IgD-negative memory B cell (primary cell): Measurements from ENCODE around the gene OSBPL1A. TPM values are rescaled to one million over a fixed set of nuclear protein-coding genes. Genes with fewer than 3 reads are reported as not detected.

ENCODE experiments used
- H3K27ac Mint-ChIP-seq, 3 donors: one replicate each; pipeline ENCODE4 v1.8.0; 2020 to 2022; ENCODE audit warnings: mild to moderate bottlenecking in 3 of 3, mixed read lengths in 3 of 3, moderate library complexity in 1 of 3
- H3K27me3 Mint-ChIP-seq: one replicate; pipeline ENCODE4 v1.8.0; 2021; ENCODE audit warnings: mixed read lengths
- H3K36me3 Mint-ChIP-seq: one replicate; pipeline ENCODE4 v1.8.0; 2020; ENCODE audit warnings: mild to moderate bottlenecking, mixed read lengths
- H3K4me1 Mint-ChIP-seq, 3 donors: one replicate each; pipeline ENCODE4 v1.8.0; 2020 to 2022; ENCODE audit warnings: mixed read lengths in 3 of 3, mild to moderate bottlenecking in 1 of 3
- H3K4me3 Mint-ChIP-seq, 4 donors: one replicate each; pipeline ENCODE4 v1.8.0; 2020 to 2022; ENCODE audit warnings: mild to moderate bottlenecking in 4 of 4, mixed read lengths in 4 of 4, moderate library complexity in 3 of 4
- H3K9me3 Mint-ChIP-seq, 3 donors: one replicate each; pipeline ENCODE4 v1.8.0; 2020 to 2021; ENCODE audit warnings: mixed read lengths in 3 of 3, mild to moderate bottlenecking in 1 of 3
- polyA plus RNA-seq: library from polyadenylated mRNA; unstranded; fragments of 300-500 nt; fragmentation: Illumina TruSeq; gene quantifications from one replicate; pipeline ENCODE4 v1.2.3, GENCODE V29; 2021

The OSBPL1A gene
- 0.84 TPM for polyA plus RNA-seq

DNA sequence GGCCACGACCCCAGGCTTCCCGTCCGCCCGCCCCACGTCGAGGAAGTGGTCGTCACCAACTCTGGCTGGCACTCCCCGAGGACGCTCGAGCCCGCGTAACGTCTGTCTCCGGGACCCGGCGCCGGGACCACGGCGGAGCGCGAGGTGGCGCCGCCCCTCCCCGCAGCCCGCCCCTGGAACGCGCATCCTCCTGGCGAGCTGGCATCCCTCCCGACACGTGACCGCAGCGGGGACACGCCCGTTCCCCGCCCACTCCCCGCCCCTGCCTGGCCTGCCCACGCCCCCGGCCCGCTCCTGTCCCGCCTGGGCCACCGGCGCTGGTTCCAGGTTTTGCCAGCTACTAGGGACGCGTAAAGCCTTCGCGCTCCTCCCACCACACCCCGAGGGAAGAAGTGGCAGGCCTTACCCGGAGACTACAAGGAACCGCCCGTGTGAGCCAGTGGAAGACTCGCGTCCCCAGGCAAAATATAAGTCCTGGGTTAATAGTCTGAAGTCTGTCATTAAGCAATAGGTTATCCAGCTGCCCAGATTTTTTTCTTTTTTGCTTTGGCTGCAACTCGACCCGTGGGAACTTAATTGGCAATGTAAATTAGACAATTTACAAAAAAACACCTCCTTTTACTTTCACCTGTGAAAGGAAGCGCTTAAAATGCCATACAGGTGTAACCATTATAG, at the start of gene OSBPL1A:
Gene OSBPL1A (minus strand): TSS at position 131 of the 675 bp plus-strand sequence. CDS start 20,291 bp downstream, outside the sequence.
- H3K36me3 Mint-ChIP-seq, result no peaks in the 10 kb centered on the region
- H3K9me3 Mint-ChIP-seq, result peaks cover 0 to 4% (median 0%) of the 10 kb centered on the region in 3 donors
- peaks cover 0 to 19% (median 9%) of the 10 kb centered on the region in 3 donors for H3K4me1 Mint-ChIP-seq
- peaks cover 30% of the 10 kb centered on the region for H3K27me3 Mint-ChIP-seq
- peak within 1 kb of the TSS in 1 of 3 donors; percentile 14 for H3K27ac Mint-ChIP-seq
- peak within 1 kb of the TSS; percentile 82 to 91 (median 87) for H3K4me3 Mint-ChIP-seq

DNA sequence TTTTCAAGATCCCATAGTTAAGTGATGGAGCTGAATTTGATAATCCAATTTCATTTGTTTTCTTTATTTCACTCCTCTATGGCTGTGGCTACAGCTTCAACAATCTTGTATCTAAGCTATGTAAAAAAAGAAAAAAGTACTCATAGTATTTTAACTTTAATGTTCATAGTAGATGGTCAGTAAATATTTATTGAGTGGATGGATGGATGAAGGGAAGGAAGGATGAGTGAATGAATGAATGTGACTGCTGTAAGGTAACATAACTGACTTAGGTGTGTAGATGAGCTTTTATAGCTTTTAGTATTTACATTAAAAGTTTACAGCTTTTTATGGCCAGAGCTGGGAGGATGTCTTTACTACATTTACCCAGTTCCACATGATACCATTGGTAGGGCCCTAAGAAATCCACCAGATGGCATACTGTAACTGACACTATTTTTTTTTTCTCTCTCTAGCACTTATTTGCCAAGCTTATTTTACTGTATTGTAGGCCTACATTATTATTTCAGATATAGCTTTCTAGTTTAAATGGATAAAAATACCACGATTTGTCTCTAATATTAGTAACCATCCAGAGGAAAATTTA, 49.4 kb upstream of the OSBPL1A start:
- peaks cover 20% of the 10 kb centered on the region for H3K36me3 Mint-ChIP-seq
- peaks cover 4 to 8% (median 8%) of the 10 kb centered on the region in 3 donors for H3K4me1 Mint-ChIP-seq
- H3K4me3 Mint-ChIP-seq, result no peak overlapping the region

GRCh38 chr18:24446453-24446852, 48.8 kb upstream of the OSBPL1A start:
- no peak overlapping the region for H3K4me3 Mint-ChIP-seq
- H3K27me3 Mint-ChIP-seq, result no peaks in the 10 kb centered on the region
- H3K4me1 Mint-ChIP-seq, result peaks cover 4 to 8% (median 8%) of the 10 kb centered on the region in 3 donors
- peaks cover 20% of the 10 kb centered on the region for H3K36me3 Mint-ChIP-seq
- no peak overlapping the region for H3K27ac Mint-ChIP-seq
- H3K9me3 Mint-ChIP-seq, result peaks cover 0 to 2% (median 0%) of the 10 kb centered on the region in 3 donors

More for the DNA sequence above, 49.4 kb upstream of the OSBPL1A start:
- Mint-ChIP-seq H3K27me3 (no peaks in the 10 kb centered on the region), H3K9me3 (peaks cover 0 to 2% (median 0%) of the 10 kb centered on the region in 3 donors), H3K27ac (no peak overlapping the region)

DNA sequence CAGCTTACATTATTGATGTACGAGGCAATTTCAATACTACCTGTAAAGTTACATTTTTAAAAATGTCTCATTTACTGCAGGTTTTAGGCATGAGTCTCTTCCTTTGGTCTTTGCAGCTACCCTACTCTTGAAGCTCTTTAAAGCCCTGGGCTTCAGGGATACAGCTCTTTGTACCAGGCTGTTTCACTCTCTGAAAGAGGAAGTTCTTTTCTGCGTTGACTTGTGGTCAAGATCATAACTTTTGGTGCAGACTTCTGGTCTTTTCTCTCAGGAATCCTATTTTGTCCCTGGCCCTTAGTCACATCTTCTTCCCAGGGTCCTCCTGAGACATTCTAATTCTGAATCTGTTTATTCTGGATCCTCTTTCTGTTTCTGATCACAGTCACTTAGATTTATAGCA, 46.2 kb upstream of the OSBPL1A start:
- Mint-ChIP-seq H3K4me1 (peaks cover 4 to 8% (median 8%) of the 10 kb centered on the region in 3 donors), H3K27ac (no peak overlapping the region), H3K9me3 (peaks cover 0 to 2% (median 0%) of the 10 kb centered on the region in 3 donors), H3K27me3 (no peaks in the 10 kb centered on the region), H3K4me3 (no peak overlapping the region), H3K36me3 (peaks cover 13% of the 10 kb centered on the region)

DNA sequence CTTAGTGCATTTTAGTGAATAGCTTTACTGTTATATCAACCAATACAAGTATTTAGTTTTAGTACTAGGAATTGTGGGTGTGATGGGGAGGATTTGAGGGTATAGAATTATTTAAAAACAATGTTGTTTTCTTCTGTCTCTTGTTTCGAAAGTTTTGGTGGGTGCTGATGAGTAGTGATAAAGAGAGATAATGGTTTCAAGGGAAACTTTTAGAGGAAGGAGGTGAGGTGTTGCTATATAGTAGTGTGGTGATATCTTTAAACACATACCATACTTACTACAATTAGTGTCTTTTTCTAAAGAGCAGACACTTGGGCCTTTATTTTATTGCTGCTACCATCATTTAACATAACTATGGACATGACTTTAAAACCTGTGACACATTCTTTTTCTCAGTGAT, 39.3 kb upstream of the OSBPL1A start:
- Mint-ChIP-seq H3K27ac (no peak overlapping the region), H3K4me3 (no peak overlapping the region), H3K36me3 (peaks cover 16% of the 10 kb centered on the region), H3K4me1 (peaks cover 0 to 2% (median 2%) of the 10 kb centered on the region in 3 donors), H3K9me3 (no peaks in the 10 kb centered on the region), H3K27me3 (no peaks in the 10 kb centered on the region)

DNA sequence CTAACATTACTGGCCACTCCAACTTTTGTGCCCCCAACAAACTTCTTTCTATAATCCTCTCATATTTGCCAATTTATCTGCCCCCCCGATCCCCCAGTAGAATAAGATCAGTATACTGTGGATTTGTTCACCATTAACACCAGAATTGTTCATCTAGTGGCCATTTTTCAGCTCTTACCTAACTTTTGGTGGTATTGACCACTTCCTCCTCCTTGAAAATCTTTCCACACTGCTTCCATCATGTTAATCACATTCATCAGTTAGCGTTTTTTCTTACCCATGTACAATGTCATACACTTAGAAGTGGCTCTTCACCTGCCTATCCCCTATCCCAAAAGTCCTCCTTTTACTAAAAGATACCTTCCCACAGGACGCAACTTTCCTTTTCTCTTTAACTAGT, 35.0 kb upstream of the OSBPL1A start:
- peaks cover 13% of the 10 kb centered on the region for H3K36me3 Mint-ChIP-seq

DNA sequence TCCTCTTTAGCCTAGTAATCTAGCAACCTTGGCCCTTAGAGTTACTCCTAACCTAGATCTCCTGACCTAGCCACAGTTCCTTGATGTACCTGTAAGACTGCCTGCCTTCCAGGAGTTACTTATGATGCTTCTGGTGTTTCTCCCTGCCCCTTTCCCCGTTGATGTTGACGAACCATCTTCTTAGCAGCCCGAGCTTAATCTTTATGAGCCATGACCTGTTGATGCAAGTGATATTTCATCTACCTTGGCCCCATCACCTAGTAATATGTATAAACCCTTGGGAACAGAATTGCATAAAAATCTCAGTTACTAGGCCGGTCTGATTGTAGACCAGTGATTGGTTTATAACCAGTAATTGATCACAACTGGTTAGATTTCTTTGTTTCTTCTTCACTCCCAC, 31.6 kb upstream of the OSBPL1A start:
- Mint-ChIP-seq H3K4me1 (peaks cover 10 to 17% (median 13%) of the 10 kb centered on the region in 3 donors), H3K4me3 (no peak overlapping the region), H3K27me3 (peaks cover 3% of the 10 kb centered on the region), H3K27ac (no peak overlapping the region), H3K36me3 (peaks cover 13% of the 10 kb centered on the region), H3K9me3 (peaks cover 6 to 12% (median 7%) of the 10 kb centered on the region in 3 donors)

More for the DNA sequence above, 35.0 kb upstream of the OSBPL1A start:
- Mint-ChIP-seq H3K9me3 (peaks cover 0 to 3% (median 0%) of the 10 kb centered on the region in 3 donors), H3K4me1 (peaks cover 6% of the 10 kb centered on the region in 3 donors), H3K27me3 (no peaks in the 10 kb centered on the region), H3K27ac (no peak overlapping the region), H3K4me3 (no peak overlapping the region)

- H3K4me1 Mint-ChIP-seq, result peaks cover 10 to 17% (median 13%) of the 10 kb centered on the region in 3 donors
- H3K9me3 Mint-ChIP-seq, result peaks cover 6 to 12% (median 7%) of the 10 kb centered on the region in 3 donors
- H3K4me3 Mint-ChIP-seq, result peak overlapping the region in 1 of 4 donors; percentile 94
- no peak overlapping the region for H3K27ac Mint-ChIP-seq
- H3K36me3 Mint-ChIP-seq, result peaks cover 13% of the 10 kb centered on the region
- H3K27me3 Mint-ChIP-seq, result peaks cover 6% of the 10 kb centered on the region
Observed at GRCh38 chr18:24428709-24429108, 31.1 kb upstream of the OSBPL1A start.

- Mint-ChIP-seq H3K4me3 (peak overlapping the region; percentile 92 to 94 (median 94)), H3K9me3 (peaks cover 6 to 12% (median 7%) of the 10 kb centered on the region in 3 donors), H3K4me1 (peaks cover 10 to 14% (median 12%) of the 10 kb centered on the region in 3 donors), H3K36me3 (peaks cover 9% of the 10 kb centered on the region), H3K27me3 (peaks cover 14% of the 10 kb centered on the region), H3K27ac (peak overlapping the region in 2 of 3 donors; percentile 10 to 53)
Observed at GRCh38 chr18:24427484-24427883, 29.9 kb upstream of the OSBPL1A start.

DNA sequence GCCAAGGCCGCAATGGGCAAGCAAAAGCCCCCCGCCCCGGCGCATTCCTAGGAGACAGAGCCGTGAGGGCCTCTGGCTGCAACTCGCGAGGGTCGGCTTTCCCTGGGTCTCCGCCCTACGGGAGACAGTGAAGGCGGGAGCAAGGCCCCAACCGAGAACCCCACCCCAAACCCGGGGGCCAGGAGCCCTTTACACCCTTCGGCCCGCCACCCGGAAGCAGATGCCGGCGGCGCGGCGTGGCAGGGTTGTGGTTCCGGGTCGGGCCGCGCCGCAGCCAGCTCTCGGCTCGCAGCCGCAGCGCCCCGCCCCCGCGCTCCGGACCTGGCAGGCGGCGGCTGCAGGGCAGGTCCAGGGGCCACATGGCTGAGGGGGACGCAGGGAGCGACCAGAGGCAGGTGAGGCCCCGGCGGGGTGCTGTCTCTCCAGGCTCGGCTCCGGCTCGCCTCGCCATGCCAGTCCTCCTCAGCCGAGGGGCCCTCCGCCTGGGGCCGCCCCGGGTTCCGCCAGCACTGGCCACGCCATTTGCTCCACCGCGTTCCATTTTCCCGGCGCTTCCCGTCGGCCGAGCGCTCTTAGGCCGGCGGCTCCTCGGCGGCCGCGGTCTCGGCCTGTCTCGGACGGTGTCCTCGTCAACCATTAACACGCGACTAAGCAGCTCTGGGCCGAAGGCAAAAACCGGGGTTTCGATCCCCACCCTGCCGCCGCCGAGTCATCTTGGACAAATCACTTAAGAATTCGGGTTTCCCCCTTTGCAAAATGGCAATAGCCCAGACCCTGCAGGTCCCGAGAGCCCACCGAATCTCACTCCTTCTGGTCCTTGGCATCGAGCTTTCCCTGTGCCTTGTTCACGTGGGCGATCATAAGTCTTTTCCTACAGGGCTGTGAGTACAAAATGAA, 29.0 kb upstream of the OSBPL1A start, which contains the start of gene IMPACT:
Gene IMPACT (plus strand): TSS at position 273 of the 897 bp plus-strand sequence. CDS start 87 bp downstream, at position 360.
- Mint-ChIP-seq H3K27me3 (peaks cover 21% of the 10 kb centered on the region), H3K4me1 (peaks cover 10 to 14% (median 12%) of the 10 kb centered on the region in 3 donors), H3K4me3 (peak within 1 kb of the TSS; percentile 92 to 94 (median 94)), H3K27ac (peak within 1 kb of the TSS; percentile 29 to 89 (median 88)), H3K36me3 (peaks cover 7% of the 10 kb centered on the region), H3K9me3 (peaks cover 6 to 12% (median 7%) of the 10 kb centered on the region in 3 donors)

DNA sequence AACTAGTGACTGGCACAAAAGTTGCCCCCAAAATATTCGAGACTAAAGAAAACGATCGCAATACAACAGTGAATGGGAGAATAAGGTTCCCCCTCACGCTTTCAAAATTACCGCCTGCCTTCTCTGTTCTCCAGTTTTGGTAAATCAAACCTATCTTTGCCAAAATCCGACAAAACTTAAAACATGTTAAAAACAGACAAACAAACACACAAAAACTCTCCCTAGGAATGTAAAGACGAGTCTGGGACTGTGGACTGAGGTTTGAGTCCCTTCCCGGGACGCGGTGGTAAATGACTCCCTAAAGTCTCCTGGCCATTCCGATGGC, 28.4 kb upstream of the OSBPL1A start:
- Mint-ChIP-seq H3K9me3 (peaks cover 6 to 12% (median 7%) of the 10 kb centered on the region in 3 donors), H3K27me3 (peaks cover 24% of the 10 kb centered on the region), H3K27ac (peak overlapping the region; percentile 29 to 88 (median 39)), H3K4me1 (peaks cover 10 to 14% (median 12%) of the 10 kb centered on the region in 3 donors), H3K36me3 (peaks cover 5% of the 10 kb centered on the region), H3K4me3 (peak overlapping the region; percentile 84 to 94 (median 93))

GRCh38 chr18:24421831-24422230, 24.2 kb upstream of the OSBPL1A start:
- H3K27ac Mint-ChIP-seq, result no peak overlapping the region
- peaks cover 6 to 9% (median 7%) of the 10 kb centered on the region in 3 donors for H3K9me3 Mint-ChIP-seq
- no peak overlapping the region for H3K4me3 Mint-ChIP-seq
- H3K36me3 Mint-ChIP-seq, result no peaks in the 10 kb centered on the region
- H3K27me3 Mint-ChIP-seq, result peaks cover 51% of the 10 kb centered on the region
- peaks cover 0 to 7% (median 3%) of the 10 kb centered on the region in 3 donors for H3K4me1 Mint-ChIP-seq

DNA sequence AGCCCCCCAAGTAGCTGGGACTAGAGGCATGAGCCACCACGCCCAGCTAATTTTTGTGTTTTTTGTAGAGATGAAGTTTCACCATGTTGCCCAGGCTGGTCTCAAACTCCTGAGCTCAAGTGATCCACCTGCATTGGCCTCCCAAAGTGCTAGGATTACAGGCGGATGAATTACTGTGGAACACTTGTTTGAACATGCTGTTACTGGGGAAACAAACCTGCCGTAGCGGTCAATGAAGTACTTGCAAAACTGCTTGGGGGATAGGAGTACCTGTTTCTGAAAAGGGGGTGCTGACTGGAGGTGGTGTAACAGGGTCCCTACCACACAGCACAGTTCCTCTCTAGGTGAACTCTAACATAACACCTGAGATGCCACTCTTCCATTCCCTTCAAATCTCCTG, 22.9 kb upstream of the OSBPL1A start:
- peaks cover under 1 to 4% (median 2%) of the 10 kb centered on the region in 3 donors for H3K9me3 Mint-ChIP-seq
- H3K27ac Mint-ChIP-seq, result no peak overlapping the region
- H3K36me3 Mint-ChIP-seq, result no peaks in the 10 kb centered on the region
- peaks cover 53% of the 10 kb centered on the region for H3K27me3 Mint-ChIP-seq
- peaks cover 0 to 2% (median 0%) of the 10 kb centered on the region in 3 donors for H3K4me1 Mint-ChIP-seq
- H3K4me3 Mint-ChIP-seq, result no peak overlapping the region

DNA sequence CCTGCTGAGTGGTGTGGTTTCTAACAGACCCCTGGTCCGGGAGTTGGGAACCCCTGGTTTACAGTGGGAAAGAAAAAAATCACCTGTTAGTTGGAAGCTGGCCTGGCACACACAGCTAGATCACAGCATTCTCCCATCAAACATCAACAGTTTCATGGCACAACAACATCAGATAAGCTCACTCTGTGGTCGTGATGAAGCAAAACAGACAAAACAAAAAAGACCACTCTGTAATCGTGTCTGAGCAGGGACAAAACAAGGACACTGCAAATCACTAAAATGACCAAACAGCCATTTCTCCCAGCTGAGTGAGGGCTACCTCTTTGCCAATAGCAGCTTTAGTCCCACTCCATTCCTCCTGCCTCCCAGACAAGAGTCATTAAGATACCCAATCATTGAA, 19.9 kb upstream of the OSBPL1A start:
- peaks cover 42% of the 10 kb centered on the region for H3K27me3 Mint-ChIP-seq

More for the DNA sequence above, 19.9 kb upstream of the OSBPL1A start:
- H3K4me1 Mint-ChIP-seq, result peaks cover 0 to 1% (median 0%) of the 10 kb centered on the region in 3 donors
- no peak overlapping the region for H3K4me3 Mint-ChIP-seq
- no peak overlapping the region for H3K27ac Mint-ChIP-seq
- H3K9me3 Mint-ChIP-seq, result peaks cover 0 to 2% (median 0%) of the 10 kb centered on the region in 3 donors
- no peaks in the 10 kb centered on the region for H3K36me3 Mint-ChIP-seq
